ENCODE measurements around the gene TLE1.

GRCh38 chr9:81722277-81722676 is 32.9 kb upstream of the TLE1 start:
- no peak for TF ChIP-seq POLR2A (IDR thresholded peaks at IDR 0.05)
- no peak for TF ChIP-seq CTCF (IDR thresholded peaks at IDR 0.05)
- TF ChIP-seq EP300 (IDR thresholded peaks at IDR 0.05), result no peak
